Measurements from ENCODE around the gene MAPKAPK2. TPM values are rescaled to one million over a fixed set of nuclear protein-coding genes. Genes with fewer than 3 reads are reported as not detected.
"Not testable (repeated sequence)": the region's sequence is repeated elsewhere in the genome, so short reads cannot be mapped to it uniquely, and the experiment has no call there.

MAPKAPK2 gene
- total RNA-seq, 1 donor from 2014 or later: 26.6 TPM

DNA sequence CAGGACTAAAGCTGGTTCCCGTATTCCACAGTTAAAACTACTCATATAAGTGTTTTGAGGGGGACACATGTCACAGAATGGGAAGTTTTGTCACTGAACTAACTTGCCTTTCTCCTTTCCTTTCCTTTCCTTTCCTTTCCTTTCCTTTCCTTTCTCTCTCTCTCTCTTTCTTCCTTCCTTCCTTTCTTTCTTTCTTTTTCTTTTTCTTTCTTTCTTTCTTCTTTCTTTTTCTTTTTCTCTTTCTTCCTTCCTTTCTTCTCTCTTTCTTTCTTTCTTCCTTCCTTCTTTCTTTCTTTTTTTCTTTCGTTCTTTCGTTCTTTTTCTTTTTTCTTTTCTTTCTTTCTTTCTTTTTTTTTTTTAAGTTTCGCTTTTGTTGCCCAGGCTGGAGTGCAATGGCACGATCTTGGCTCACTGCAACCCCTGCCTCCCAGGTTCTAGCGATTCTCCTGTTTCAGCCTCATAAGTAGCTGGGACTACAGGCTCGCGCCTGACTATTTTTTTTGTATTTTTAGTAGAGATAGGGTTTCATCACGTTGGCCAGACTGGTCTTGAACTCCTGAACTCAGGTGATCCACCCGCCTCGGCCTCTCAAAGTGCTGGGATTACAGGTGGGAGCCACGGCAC, 78.1 kb downstream of the MAPKAPK2 start:
- not testable (repeated sequence) for H3K27me3 ChIP-seq (ENCODE audit: control insufficient read depth in 3 of 3, insufficient read depth in 3 of 3, low read length in 3 of 3); H3K27ac ChIP-seq (ENCODE audit: low read depth, low read length); H3K4me3 ChIP-seq (ENCODE audit: low read length in 3 of 3); H3K9me3 ChIP-seq (ENCODE audit: control insufficient read depth in 3 of 3, low read length in 3 of 3); H3K9ac ChIP-seq (ENCODE audit: low read depth in 1 of 3, low read length in 3 of 3); H3K4me1 ChIP-seq (ENCODE audit: control insufficient read depth in 3 of 3, insufficient read depth in 3 of 3, low read length in 3 of 3); H3K36me3 ChIP-seq (ENCODE audit: control insufficient read depth in 3 of 3, insufficient read depth in 3 of 3, low read length in 3 of 3)

GRCh38 chr1:206765771-206766170, 81.1 kb downstream of the MAPKAPK2 start:
- H3K9ac ChIP-seq (ENCODE audit: low read depth in 1 of 3, low read length in 3 of 3); H3K27me3 ChIP-seq (ENCODE audit: control insufficient read depth in 3 of 3, insufficient read depth in 3 of 3, low read length in 3 of 3); H3K27ac ChIP-seq (ENCODE audit: low read depth, low read length); H3K4me1 ChIP-seq (ENCODE audit: control insufficient read depth in 3 of 3, insufficient read depth in 3 of 3, low read length in 3 of 3); H3K4me3 ChIP-seq (ENCODE audit: low read length in 3 of 3); H3K36me3 ChIP-seq (ENCODE audit: control insufficient read depth in 3 of 3, insufficient read depth in 3 of 3, low read length in 3 of 3); H3K9me3 ChIP-seq (ENCODE audit: control insufficient read depth in 3 of 3, low read length in 3 of 3): not testable (repeated sequence)

GRCh38 chr1:206766251-206766856, 81.6 kb downstream of the MAPKAPK2 start:
- Histone ChIP-seq H3K9ac (ENCODE audit: low read depth in 1 of 3, low read length in 3 of 3) (no peak overlapping the region), H3K4me3 (ENCODE audit: low read length in 3 of 3) (no peak overlapping the region), H3K27me3 (ENCODE audit: control insufficient read depth in 3 of 3, insufficient read depth in 3 of 3, low read length in 3 of 3) (no peaks in the 10 kb centered on the region), H3K4me1 (ENCODE audit: control insufficient read depth in 3 of 3, insufficient read depth in 3 of 3, low read length in 3 of 3) (no peaks in the 10 kb centered on the region), H3K27ac (ENCODE audit: low read depth, low read length) (no peak overlapping the region), H3K36me3 (ENCODE audit: control insufficient read depth in 3 of 3, insufficient read depth in 3 of 3, low read length in 3 of 3) (no peaks in the 10 kb centered on the region), H3K9me3 (ENCODE audit: control insufficient read depth in 3 of 3, low read length in 3 of 3) (no peaks in the 10 kb centered on the region)

DNA sequence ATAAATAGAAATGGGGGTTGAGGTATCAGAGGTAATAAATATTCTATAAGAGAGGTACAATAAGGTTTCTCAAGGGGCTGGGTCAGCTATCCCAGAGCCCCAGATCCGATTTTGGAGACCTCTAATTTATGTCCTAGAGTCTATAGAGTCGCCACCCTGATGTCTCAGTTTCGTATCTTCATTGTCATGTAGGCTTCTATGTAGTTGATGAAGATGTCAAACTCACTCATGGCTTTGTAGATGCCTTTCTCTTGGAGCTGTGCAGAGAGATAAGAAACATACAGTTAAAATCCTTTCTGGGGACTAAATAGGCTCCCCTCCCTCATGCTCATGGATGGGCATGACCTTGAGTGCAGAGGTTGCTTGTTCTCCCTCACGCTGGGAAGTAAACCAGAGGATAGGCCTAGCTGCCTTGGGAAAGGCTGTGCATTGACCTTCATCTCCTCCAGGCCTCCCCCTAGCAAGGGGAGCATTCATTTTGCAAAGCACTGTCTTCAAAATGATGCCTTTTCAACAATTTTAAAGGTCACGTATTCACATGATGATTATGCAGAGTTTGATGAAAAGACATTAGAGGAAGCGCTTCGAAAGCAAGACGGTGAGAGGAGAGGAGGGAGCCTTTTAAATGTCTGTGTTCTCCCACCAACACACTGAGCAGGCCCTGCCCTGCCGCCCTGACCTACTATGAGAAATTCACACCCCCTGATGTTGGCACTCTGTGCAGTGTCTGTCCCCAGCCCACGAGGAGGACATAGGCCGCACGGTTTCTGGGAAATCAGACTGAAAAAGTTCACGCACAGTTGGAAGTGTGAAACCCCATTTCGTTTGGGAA, 84.0 kb downstream of the MAPKAPK2 start:
- H3K9me3 ChIP-seq (ENCODE audit: control insufficient read depth in 3 of 3, low read length in 3 of 3): no peaks in the 10 kb centered on the region
- peaks cover 0 to 1% (median 1%) of the 10 kb centered on the region in 3 donors for H3K27me3 ChIP-seq (ENCODE audit: control insufficient read depth in 3 of 3, insufficient read depth in 3 of 3, low read length in 3 of 3)
- H3K4me3 ChIP-seq (ENCODE audit: low read length in 3 of 3): no peak overlapping the region
- H3K4me1 ChIP-seq (ENCODE audit: control insufficient read depth in 3 of 3, insufficient read depth in 3 of 3, low read length in 3 of 3): no peaks in the 10 kb centered on the region
- H3K36me3 ChIP-seq (ENCODE audit: control insufficient read depth in 3 of 3, insufficient read depth in 3 of 3, low read length in 3 of 3): no peaks in the 10 kb centered on the region
- no peak overlapping the region for H3K27ac ChIP-seq (ENCODE audit: low read depth, low read length)
- no peak overlapping the region for H3K9ac ChIP-seq (ENCODE audit: low read depth in 1 of 3, low read length in 3 of 3)

GRCh38 chr1:206769304-206769731, 84.6 kb downstream of the MAPKAPK2 start:
- H3K4me1 ChIP-seq (ENCODE audit: control insufficient read depth in 3 of 3, insufficient read depth in 3 of 3, low read length in 3 of 3): no peaks in the 10 kb centered on the region
- peaks cover 0 to 8% (median 5%) of the 10 kb centered on the region in 3 donors for H3K27me3 ChIP-seq (ENCODE audit: control insufficient read depth in 3 of 3, insufficient read depth in 3 of 3, low read length in 3 of 3)
- H3K9me3 ChIP-seq (ENCODE audit: control insufficient read depth in 3 of 3, low read length in 3 of 3): no peaks in the 10 kb centered on the region
- H3K36me3 ChIP-seq (ENCODE audit: control insufficient read depth in 3 of 3, insufficient read depth in 3 of 3, low read length in 3 of 3): no peaks in the 10 kb centered on the region
- no peak overlapping the region for H3K4me3 ChIP-seq (ENCODE audit: low read length in 3 of 3)
- no peak overlapping the region for H3K27ac ChIP-seq (ENCODE audit: low read depth, low read length)
- no peak overlapping the region for H3K9ac ChIP-seq (ENCODE audit: low read depth in 1 of 3, low read length in 3 of 3)

DNA sequence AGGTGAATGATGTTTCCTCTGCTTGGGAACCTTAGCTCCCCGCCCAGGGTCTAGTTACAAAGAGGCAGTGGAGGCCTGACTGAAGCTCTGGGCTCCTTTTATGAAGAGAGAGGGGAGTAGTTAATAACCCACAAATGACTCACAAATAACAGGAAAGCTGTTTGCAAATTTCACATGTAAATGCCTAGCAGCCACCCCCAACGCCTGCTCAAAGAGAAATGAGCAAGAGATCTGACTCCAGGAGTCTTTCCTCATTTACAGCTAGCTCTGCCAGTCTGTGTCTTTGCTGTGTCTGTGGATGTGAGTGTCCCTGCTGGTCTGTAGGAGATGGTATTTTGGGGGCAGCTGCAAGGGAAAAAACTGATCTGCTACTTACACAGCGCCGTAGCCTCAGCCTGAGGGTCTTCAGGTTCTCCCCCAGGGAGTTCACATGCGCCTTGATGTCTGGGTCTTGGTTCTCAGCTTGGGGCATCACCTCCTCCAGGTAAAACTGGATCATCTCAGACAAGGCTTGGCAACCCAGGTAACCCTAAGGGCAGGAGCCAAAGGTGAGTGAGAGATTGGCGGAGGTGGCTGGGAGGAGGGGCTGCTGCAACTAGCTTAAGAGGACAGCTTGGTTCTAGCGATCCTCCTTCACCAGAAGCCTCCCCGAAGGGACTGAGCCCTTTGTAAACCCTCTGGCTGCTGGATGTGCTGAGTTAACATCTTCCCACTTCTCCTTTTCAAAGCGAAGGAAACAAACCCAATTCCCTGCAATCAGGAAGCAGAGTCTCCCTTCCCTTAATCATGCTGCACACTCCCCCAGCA, 86.0 kb downstream of the MAPKAPK2 start, which contains the start of gene IL19:
Gene IL19, plus strand, starts transcription at position 243 of the 807 bp plus-strand sequence. CDS start 65,890 bp downstream, outside the sequence.
- Histone ChIP-seq H3K4me1 (ENCODE audit: control insufficient read depth in 3 of 3, insufficient read depth in 3 of 3, low read length in 3 of 3) (no peaks in the 10 kb centered on the region), H3K9ac (ENCODE audit: low read depth in 1 of 3, low read length in 3 of 3) (peak within 1 kb of the TSS in 1 of 3 donors; percentile 8), H3K27ac (ENCODE audit: low read depth, low read length) (peak within 1 kb of the TSS; percentile 19), H3K36me3 (ENCODE audit: control insufficient read depth in 3 of 3, insufficient read depth in 3 of 3, low read length in 3 of 3) (no peaks in the 10 kb centered on the region), H3K4me3 (ENCODE audit: low read length in 3 of 3) (no peak within 1 kb of the TSS), H3K9me3 (ENCODE audit: control insufficient read depth in 3 of 3, low read length in 3 of 3) (no peaks in the 10 kb centered on the region), H3K27me3 (ENCODE audit: control insufficient read depth in 3 of 3, insufficient read depth in 3 of 3, low read length in 3 of 3) (peaks cover 0 to 11% (median 5%) of the 10 kb centered on the region in 3 donors)

DNA sequence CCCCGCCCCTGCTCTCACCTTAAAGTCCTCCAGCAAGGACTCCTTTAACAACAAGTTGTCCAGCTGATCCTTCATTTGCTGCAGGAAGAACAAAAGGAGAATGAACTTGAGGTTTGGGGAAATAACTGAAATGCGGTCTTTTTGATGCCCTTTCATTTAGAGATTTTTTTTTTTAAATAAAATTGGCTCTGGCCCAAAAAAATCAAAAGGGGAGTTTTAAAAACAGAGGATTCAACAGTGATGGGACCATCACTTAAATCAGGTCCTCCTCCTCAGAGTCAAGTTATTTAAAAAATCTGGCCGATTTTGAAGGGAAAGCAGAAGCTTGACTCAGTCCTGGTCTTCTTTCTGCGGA, 86.6 kb downstream of the MAPKAPK2 start:
- H3K4me3 ChIP-seq (ENCODE audit: low read length in 3 of 3): no peak overlapping the region

GRCh38 chr1:206772243-206772937, 87.7 kb downstream of the MAPKAPK2 start, which contains the start of gene IL10:
TSS of gene IL10 (minus strand) at chr1:206772494. CDS start at chr1:206772435, 59 bp downstream.
- Histone ChIP-seq H3K4me1 (ENCODE audit: control insufficient read depth in 3 of 3, insufficient read depth in 3 of 3, low read length in 3 of 3) (no peaks in the 10 kb centered on the region), H3K9ac (ENCODE audit: low read depth in 1 of 3, low read length in 3 of 3) (no peak within 1 kb of the TSS), H3K4me3 (ENCODE audit: low read length in 3 of 3) (no peak within 1 kb of the TSS), H3K27me3 (ENCODE audit: control insufficient read depth in 3 of 3, insufficient read depth in 3 of 3, low read length in 3 of 3) (peaks cover 0 to 11% (median 9%) of the 10 kb centered on the region in 3 donors), H3K36me3 (ENCODE audit: control insufficient read depth in 3 of 3, insufficient read depth in 3 of 3, low read length in 3 of 3) (no peaks in the 10 kb centered on the region), H3K27ac (ENCODE audit: low read depth, low read length) (peak within 1 kb of the TSS; percentile 19), H3K9me3 (ENCODE audit: control insufficient read depth in 3 of 3, low read length in 3 of 3) (no peaks in the 10 kb centered on the region)

More for the DNA sequence above, 86.6 kb downstream of the MAPKAPK2 start:
- Histone ChIP-seq H3K4me1 (ENCODE audit: control insufficient read depth in 3 of 3, insufficient read depth in 3 of 3, low read length in 3 of 3) (no peaks in the 10 kb centered on the region), H3K27me3 (ENCODE audit: control insufficient read depth in 3 of 3, insufficient read depth in 3 of 3, low read length in 3 of 3) (peaks cover 0 to 11% (median 9%) of the 10 kb centered on the region in 3 donors), H3K27ac (ENCODE audit: low read depth, low read length) (peak overlapping the region; percentile 19), H3K9me3 (ENCODE audit: control insufficient read depth in 3 of 3, low read length in 3 of 3) (no peaks in the 10 kb centered on the region), H3K9ac (ENCODE audit: low read depth in 1 of 3, low read length in 3 of 3) (no peak overlapping the region), H3K36me3 (ENCODE audit: control insufficient read depth in 3 of 3, insufficient read depth in 3 of 3, low read length in 3 of 3) (no peaks in the 10 kb centered on the region)

GRCh38 chr1:206774093-206774492, 89.4 kb downstream of the MAPKAPK2 start:
- Histone ChIP-seq H3K27ac (ENCODE audit: low read depth, low read length) (no peak overlapping the region), H3K27me3 (ENCODE audit: control insufficient read depth in 3 of 3, insufficient read depth in 3 of 3, low read length in 3 of 3) (peaks cover 0 to 14% (median 9%) of the 10 kb centered on the region in 3 donors), H3K9ac (ENCODE audit: low read depth in 1 of 3, low read length in 3 of 3) (no peak overlapping the region), H3K36me3 (ENCODE audit: control insufficient read depth in 3 of 3, insufficient read depth in 3 of 3, low read length in 3 of 3) (no peaks in the 10 kb centered on the region), H3K4me1 (ENCODE audit: control insufficient read depth in 3 of 3, insufficient read depth in 3 of 3, low read length in 3 of 3) (no peaks in the 10 kb centered on the region), H3K4me3 (ENCODE audit: low read length in 3 of 3) (no peak overlapping the region), H3K9me3 (ENCODE audit: control insufficient read depth in 3 of 3, low read length in 3 of 3) (no peaks in the 10 kb centered on the region)
